ENCODE results near the gene CECR2. TPM values are rescaled to one million over a fixed set of nuclear protein-coding genes. Genes with fewer than 3 reads are reported as not detected.

CECR2 gene
- total RNA-seq, 1 experiment from 2014 or later: 4.1 TPM

- H3K36me3 ChIP-seq (ENCODE audit: insufficient read depth, low read length, poor library complexity, severe bottlenecking): no peaks in the 10 kb centered on the region
- no TSS peak for BruUV-seq (replicated peaks)
- CTCF ChIA-PET: no interaction called here
- H3K4me1 ChIP-seq (ENCODE audit: insufficient read depth, low read length, poor library complexity, severe bottlenecking): peaks cover 7% of the 10 kb centered on the region
- no peaks in the 10 kb centered on the region for H3K9me3 ChIP-seq (ENCODE audit: low read depth, low read length, poor library complexity, severe bottlenecking)
- no peak for TF ChIP-seq EZH2 (IDR thresholded peaks at IDR 0.05; ENCODE audit: borderline replicate concordance, low read depth, low read length, poor library complexity, severe bottlenecking)
- TF ChIP-seq, protein P1, sequence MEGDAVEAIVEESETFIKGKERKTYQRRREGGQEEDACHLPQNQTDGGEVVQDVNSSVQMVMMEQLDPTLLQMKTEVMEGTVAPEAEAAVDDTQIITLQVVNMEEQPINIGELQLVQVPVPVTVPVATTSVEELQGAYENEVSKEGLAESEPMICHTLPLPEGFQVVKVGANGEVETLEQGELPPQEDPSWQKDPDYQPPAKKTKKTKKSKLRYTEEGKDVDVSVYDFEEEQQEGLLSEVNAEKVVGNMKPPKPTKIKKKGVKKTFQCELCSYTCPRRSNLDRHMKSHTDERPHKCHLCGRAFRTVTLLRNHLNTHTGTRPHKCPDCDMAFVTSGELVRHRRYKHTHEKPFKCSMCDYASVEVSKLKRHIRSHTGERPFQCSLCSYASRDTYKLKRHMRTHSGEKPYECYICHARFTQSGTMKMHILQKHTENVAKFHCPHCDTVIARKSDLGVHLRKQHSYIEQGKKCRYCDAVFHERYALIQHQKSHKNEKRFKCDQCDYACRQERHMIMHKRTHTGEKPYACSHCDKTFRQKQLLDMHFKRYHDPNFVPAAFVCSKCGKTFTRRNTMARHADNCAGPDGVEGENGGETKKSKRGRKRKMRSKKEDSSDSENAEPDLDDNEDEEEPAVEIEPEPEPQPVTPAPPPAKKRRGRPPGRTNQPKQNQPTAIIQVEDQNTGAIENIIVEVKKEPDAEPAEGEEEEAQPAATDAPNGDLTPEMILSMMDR (conservative IDR thresholded peaks at IDR 0.05; ENCODE audit: low read depth, low read length): no peak
- no peak overlapping the region for H3K27ac ChIP-seq (ENCODE audit: low read depth, low read length, poor library complexity, severe bottlenecking)
- H3K4me3 ChIP-seq (ENCODE audit: low read depth, low read length, poor library complexity, severe bottlenecking): no peak overlapping the region
- POLR2A ChIA-PET (ENCODE audit: low non-redundant PET): no interaction called here
- intact Hi-C loops (cut with micrococcal nuclease; ENCODE audit: unreplicated experiment): no loop called here
- DNase-seq (ENCODE audit: low spot score): no peak
- H3K27me3 ChIP-seq (replicated peaks; ENCODE audit: insufficient read depth, low read depth, low read length, poor library complexity): peaks cover 43% of the 10 kb centered on the region
Measured at GRCh38 chr22:17371448-17371847, 2.2 kb downstream of the CECR2 start.

DNA sequence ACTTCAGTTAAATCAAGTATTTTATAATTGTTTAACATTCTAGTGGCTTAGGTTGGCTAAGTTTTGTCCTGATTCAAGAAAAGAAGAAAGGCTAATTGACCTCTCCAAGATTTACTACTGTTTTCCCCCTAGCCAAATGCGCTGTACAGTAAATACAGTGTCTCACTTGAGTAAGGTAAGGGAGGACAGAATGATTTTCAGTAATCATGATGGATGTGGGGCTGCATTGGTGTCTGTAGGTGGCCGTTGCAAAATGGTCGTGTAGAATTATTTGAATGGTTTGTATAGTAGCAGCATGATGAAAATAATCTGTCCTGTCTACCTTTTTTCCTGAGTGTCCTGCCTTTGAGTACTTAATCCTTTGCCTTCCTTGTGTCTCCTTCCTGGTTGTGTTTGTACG lies 4.6 kb downstream of the CECR2 start:
- BruUV-seq (replicated peaks): no TSS peak
- DNase-seq (ENCODE audit: low spot score): no peak
- no peak overlapping the region for H3K27ac ChIP-seq (ENCODE audit: low read depth, low read length, poor library complexity, severe bottlenecking)
- POLR2A ChIA-PET (ENCODE audit: low non-redundant PET): no interaction called here
- CTCF ChIA-PET: no interaction called here
- H3K36me3 ChIP-seq (ENCODE audit: insufficient read depth, low read length, poor library complexity, severe bottlenecking): no peaks in the 10 kb centered on the region
- no peak overlapping the region for H3K4me3 ChIP-seq (ENCODE audit: low read depth, low read length, poor library complexity, severe bottlenecking)
- TF ChIP-seq EZH2 (IDR thresholded peaks at IDR 0.05; ENCODE audit: borderline replicate concordance, low read depth, low read length, poor library complexity, severe bottlenecking): no peak
- TF ChIP-seq, protein P1 (conservative IDR thresholded peaks at IDR 0.05; ENCODE audit: low read depth, low read length): no peak
- intact Hi-C loops (cut with micrococcal nuclease; ENCODE audit: unreplicated experiment): no loop called here
- no peaks in the 10 kb centered on the region for H3K4me1 ChIP-seq (ENCODE audit: insufficient read depth, low read length, poor library complexity, severe bottlenecking)
- H3K9me3 ChIP-seq (ENCODE audit: low read depth, low read length, poor library complexity, severe bottlenecking): no peaks in the 10 kb centered on the region
- H3K27me3 ChIP-seq (replicated peaks; ENCODE audit: insufficient read depth, low read depth, low read length, poor library complexity): peaks cover 32% of the 10 kb centered on the region

DNA sequence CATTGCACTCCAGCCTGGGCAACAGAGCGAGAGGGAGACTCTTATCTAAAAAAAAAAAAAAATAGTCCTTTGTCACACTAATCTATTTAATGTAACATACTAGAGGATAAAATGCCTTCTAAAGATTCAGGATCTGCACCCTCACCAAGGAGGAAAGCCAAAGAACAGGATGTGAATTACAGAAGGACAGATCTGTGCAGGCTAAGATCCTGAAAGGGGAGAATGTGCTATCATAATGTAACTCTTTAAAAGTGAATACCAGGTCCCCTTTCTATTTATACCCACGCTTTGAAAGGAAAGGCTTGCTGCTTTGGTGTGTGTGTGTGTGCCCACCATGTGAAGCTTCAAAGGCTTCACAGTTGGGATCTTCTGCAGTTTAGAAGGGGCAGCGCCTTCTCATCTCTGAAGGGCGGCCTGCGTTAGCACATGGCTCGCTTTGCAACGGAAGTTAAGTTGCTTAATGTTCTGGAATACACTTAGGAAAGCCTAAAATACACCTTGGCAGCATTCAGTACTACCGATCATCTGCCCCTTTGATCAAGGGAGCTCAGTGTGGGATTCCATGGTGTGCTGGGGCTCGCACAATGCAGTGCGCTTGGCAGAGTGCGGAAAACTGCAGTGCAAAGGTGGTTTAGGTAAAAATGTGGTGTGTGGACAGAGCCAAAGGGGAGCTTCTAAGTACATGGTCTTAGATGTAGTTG lies 6.8 kb downstream of the CECR2 start:
- TF ChIP-seq EZH2 (IDR thresholded peaks at IDR 0.05; ENCODE audit: borderline replicate concordance, low read depth, low read length, poor library complexity, severe bottlenecking): no peak
- TF ChIP-seq, protein P1 (conservative IDR thresholded peaks at IDR 0.05; ENCODE audit: low read depth, low read length): no peak
- H3K27me3 ChIP-seq (replicated peaks; ENCODE audit: insufficient read depth, low read depth, low read length, poor library complexity): peaks cover 18% of the 10 kb centered on the region
- intact Hi-C loops (cut with micrococcal nuclease; ENCODE audit: unreplicated experiment): no loop called here
- H3K27ac ChIP-seq (ENCODE audit: low read depth, low read length, poor library complexity, severe bottlenecking): no peak overlapping the region
- no peaks in the 10 kb centered on the region for H3K36me3 ChIP-seq (ENCODE audit: insufficient read depth, low read length, poor library complexity, severe bottlenecking)
- no TSS peak for BruUV-seq (replicated peaks)
- H3K4me3 ChIP-seq (ENCODE audit: low read depth, low read length, poor library complexity, severe bottlenecking): no peak overlapping the region
- no peak for DNase-seq (ENCODE audit: low spot score)
- no peaks in the 10 kb centered on the region for H3K9me3 ChIP-seq (ENCODE audit: low read depth, low read length, poor library complexity, severe bottlenecking)
- no peaks in the 10 kb centered on the region for H3K4me1 ChIP-seq (ENCODE audit: insufficient read depth, low read length, poor library complexity, severe bottlenecking)
- CTCF ChIA-PET: no interaction called here
- POLR2A ChIA-PET (ENCODE audit: low non-redundant PET): interaction anchor here (0.6 kb wide), 1 partner anchor 67 kb away, joined by 3 read pairs; no protein-coding TSS in a partner anchor

All from A673 (cell line).